Psoas muscle (tissue), 8 donors: ENCODE measurements around the gene USP16. TPM values are rescaled to one million over a fixed set of nuclear protein-coding genes. Genes with fewer than 3 reads are reported as not detected.
"Not testable (repeated sequence)": the region's sequence is repeated elsewhere in the genome, so short reads cannot be mapped to it uniquely, and the experiment has no call there.

ENCODE experiments used
- ATAC-seq, 4 donors: fragments of 200-7000 bp; cut with Tn5 transposase; one replicate each; pipeline ENCODE4 v1.9.1; 2020; ENCODE audit warnings: moderate library complexity in 3 of 4, mild to moderate bottlenecking in 2 of 4
- DNase-seq, 2 donors: peaks; one replicate each; pipeline ENCODE4 v3.0.0-alpha.2; 2020
- H3K27ac ChIP-seq: fragments of 200-600 bp; one replicate; pipeline ENCODE4 v1.8.0; 2022
- H3K27me3 ChIP-seq, 3 donors: fragments of 200-600 bp in 1 of 3; one replicate each; pipeline versions ENCODE4 v1.6.1 to v1.8.0; 2013 to 2022; ENCODE audit warnings: low read length in 2 of 3, mild to moderate bottlenecking in 2 of 3, moderate library complexity in 1 of 3; ENCODE audit not compliant: insufficient read depth in 3 of 3
- H3K36me3 ChIP-seq, 2 donors: fragments of 200-600 bp in 1 of 2; one replicate each; pipeline versions ENCODE4 v1.6.1 to v1.8.0; 2013 to 2022; ENCODE audit warnings: low read depth in 1 of 2, mild to moderate bottlenecking in 1 of 2, moderate library complexity in 1 of 2; ENCODE audit not compliant: insufficient read depth in 1 of 2
- H3K4me1 ChIP-seq: fragments of 200-600 bp; one replicate; pipeline ENCODE4 v1.8.0; 2022
- H3K4me3 ChIP-seq: fragments of 200-600 bp; one replicate; pipeline ENCODE4 v1.8.0; 2022; ENCODE audit warnings: mild to moderate bottlenecking
- H3K9me3 ChIP-seq: fragments of 200-600 bp; one replicate; pipeline ENCODE4 v1.8.0; 2022
- CTCF ChIP-seq: fragments of 200-600 bp; IDR thresholded peaks from one replicate; pipeline ENCODE4 v1.8.0; 2022; ENCODE audit warnings: antibody characterized with exemption
- WGBS, 3 donors: extraction: QIAGEN DNeasy Blood & Tissue Kit; methylation state at CpG; one replicate each; pipeline versions ENCODE4 v1.1.6 to v1.1.7; 2013; 5-methylcytosine and 5-hydroxymethylcytosine counted together
- intact Hi-C, 2 donors: fragments of 100-400 bp; cut with DNase I; formaldehyde crosslinking; loops; one replicate each; pipeline versions ENCODE4 v1.11.0 to v1.14.2; 2022
- polyA plus RNA-seq, 3 donors: library from polyadenylated mRNA; stranded (reverse); fragments of 200-250 nt; gene quantifications; one replicate each; pipeline ENCODE4 v1.2.3, GENCODE V29; 2013
- total RNA-seq, 4 donors: library from RNA; stranded (reverse); fragmentation: NEBNext Ultra II Directional in 2 of 4; extraction: Animal tissue kit (Norgen Biotek cat#: 25700) in 2 of 4; gene quantifications; one replicate each; pipeline versions ENCODE4 v1.2.1 to v1.2.4, GENCODE V29; 2021 to 2023
- donor health status: healthy with polysubstance abuse.
- donor health status: DM: no; HTN: no; CAD: no; lungs with moderate emphysema.
- donor health status: Bipolar disorder and iron deficiency.
- donor health status: healthy.
- donor health status: DM: yes; HTN: yes; CAD: no.
- donor health status: DM: no; HTN: no; CAD: no.
- donor health status: DM: no; HTN: no; CAD: no.
- donor health status: DM: yes; HTN: yes; CAD: no.

USP16 gene
- total and polyA plus RNA-seq, 7 donors: 26.3 to 45.1 (median 38.0) TPM

- peaks cover 0 to 16% of the 10 kb centered on the region in 2 donors for H3K36me3 ChIP-seq
- H3K4me3 ChIP-seq: no peak overlapping the region
- ATAC-seq: no peak
- H3K27ac ChIP-seq: peak overlapping the region; percentile 98
- intact Hi-C loops: loop anchor here in 1 of 2 donors (5.0 kb wide), 1 partner anchor 47 kb away; no protein-coding TSS in a partner anchor
- no peak for TF ChIP-seq CTCF
- DNase-seq: no peak
- WGBS, 3 donors: 91 to 92% (median 91%) methylated on average over 4 of the region's 4 CpGs
- peaks cover 23% of the 10 kb centered on the region for H3K4me1 ChIP-seq
- H3K9me3 ChIP-seq: no peaks in the 10 kb centered on the region
- H3K27me3 ChIP-seq: no peaks in the 10 kb centered on the region
These were observed 50.3 kb downstream of the USP16 start for GRCh38 chr21:29074783-29075182.

- Histone ChIP-seq H3K36me3 (peaks cover 0 to 5% of the 10 kb centered on the region in 2 donors), H3K4me1 (peaks cover 15% of the 10 kb centered on the region), H3K9me3 (no peaks in the 10 kb centered on the region), H3K4me3 (no peak overlapping the region), H3K27ac (no peak overlapping the region), H3K27me3 (no peaks in the 10 kb centered on the region)
- 93 to 95% (median 93%) methylated on average over 9 of the region's 9 CpGs for WGBS, 3 donors
- no peak for TF ChIP-seq CTCF
- intact Hi-C loops: no loop called here
- DNase-seq: no peak
- ATAC-seq: no peak
These were observed 51.4 kb downstream of the USP16 start for GRCh38 chr21:29075706-29076466.

- DNase-seq: peak; percentile 60 to 81
- Histone ChIP-seq H3K4me3 (peak overlapping the region; percentile 66), H3K27ac (peak overlapping the region; percentile 73)
- intact Hi-C loops, H3K9me3 ChIP-seq, H3K4me1 ChIP-seq, H3K27me3 ChIP-seq, ATAC-seq, H3K36me3 ChIP-seq: not testable (repeated sequence)
- WGBS, 3 donors: 26 to 42% (median 39%) methylated on average over 43 to 50 of the region's 50 CpGs
These were observed 52.5 kb downstream of the USP16 start for GRCh38 chr21:29076731-29077640.

GRCh38 chr21:29077651-29078090 lies 53.2 kb downstream of the USP16 start:
- Histone ChIP-seq H3K27me3 (no peaks in the 10 kb centered on the region), H3K27ac (peak overlapping the region; percentile 73), H3K4me1 (no peaks in the 10 kb centered on the region), H3K9me3 (no peaks in the 10 kb centered on the region), H3K4me3 (peak overlapping the region; percentile 66), H3K36me3 (no peaks in the 10 kb centered on the region)
- DNase-seq (no peak), ATAC-seq (no peak)
- TF ChIP-seq CTCF: no peak
- intact Hi-C loops: no loop called here
- 41 to 48% (median 47%) methylated on average over 6 of the region's 6 CpGs for WGBS, 3 donors
